Stimulated activated CD8-positive, alpha-beta memory T cell treated with anti-CD3 and anti-CD28 coated beads, Interleukin-7, amount 100 ng/mL, for 48 hours (primary cell): ENCODE results near the gene RBM11.

Experiments used
- DNase-seq, 2 donors: peaks; one replicate each; pipeline ENCODE4 v3.0.0-alpha.2; 2020; ENCODE audit warnings: low read depth in 1 of 2; ENCODE audit errors: extremely low read depth in 1 of 2

RBM11 gene

GRCh38 chr21:14270631-14271030 is 54.7 kb downstream of the RBM11 start:
- DNase-seq, result no peak

- DNase-seq, result no peak
These were observed 55.1 kb downstream of the RBM11 start for GRCh38 chr21:14271053-14271452.

GRCh38 chr21:14271641-14272040 is 55.7 kb downstream of the RBM11 start:
- DNase-seq, result no peak

GRCh38 chr21:14273736-14274538 is 58.0 kb downstream of the RBM11 start:
- DNase-seq, result no peak

GRCh38 chr21:14275702-14276205 is 59.8 kb downstream of the RBM11 start:
- DNase-seq, result no peak
